SK-MEL-5 (cell line): ENCODE measurements around the gene TEKT5. TPM values are rescaled to one million over a fixed set of nuclear protein-coding genes. Genes with fewer than 3 reads are reported as not detected.

Source experiments
- DNase-seq: peaks from one replicate; pipeline ENCODE4 v3.0.0-alpha.2; 2016; ENCODE audit warnings: low read depth, low spot score
- in situ Hi-C: cut with HindIII; loops from 2 replicates; pipeline ENCODE4 v1.10.0; 2016; ENCODE audit warnings: low sequenced_read_pairs, high pct_unique_total_duplicates, low pct_unique_long_range_greater_than_20kb
- total RNA-seq: library from RNA; depleted of rRNA; stranded (reverse); fragments of >200 nt; shearing (Covaris generic); gene quantifications from 2 replicates; pipeline ENCODE4 v1.2.3, GENCODE V29; 2014

TEKT5 gene
- total RNA-seq, 1 experiment from 2014 or later: 1.4 TPM

DNA sequence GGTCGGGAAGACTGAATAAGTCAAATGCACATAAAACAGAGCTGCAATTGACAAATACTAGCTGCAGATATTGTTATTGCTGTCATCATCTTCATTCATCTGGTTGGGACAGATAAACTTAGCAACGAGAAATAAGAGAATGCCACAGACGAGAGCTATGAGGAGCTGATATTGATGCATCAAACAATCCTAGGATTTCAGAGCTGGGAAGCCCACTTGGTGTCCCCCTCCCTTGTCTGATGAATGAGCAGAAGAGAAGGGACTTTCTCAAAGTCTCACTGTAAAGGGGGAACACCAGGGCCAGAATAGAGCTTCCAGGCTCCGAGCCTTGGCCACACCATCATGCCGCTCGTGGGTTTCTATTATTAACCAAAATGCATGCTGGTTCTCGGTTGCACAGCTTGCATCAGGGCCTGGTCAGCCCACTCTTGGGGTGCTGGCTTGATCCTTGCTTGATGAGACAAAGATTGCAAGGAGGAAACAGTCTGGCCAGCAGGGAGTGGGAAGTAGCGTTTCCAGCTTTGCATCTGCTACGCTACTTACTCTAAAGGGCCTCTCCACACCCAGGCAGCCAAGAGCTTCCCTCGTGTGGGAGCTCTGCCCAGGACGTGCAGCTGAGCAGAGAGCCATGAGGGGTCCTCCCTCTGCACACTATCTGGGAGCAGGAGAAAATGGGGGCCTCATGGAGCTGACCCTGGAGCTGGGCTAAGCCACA is 85.9 kb downstream of the TEKT5 start:
- no peak for DNase-seq
- in situ Hi-C loops: no loop called here

DNA sequence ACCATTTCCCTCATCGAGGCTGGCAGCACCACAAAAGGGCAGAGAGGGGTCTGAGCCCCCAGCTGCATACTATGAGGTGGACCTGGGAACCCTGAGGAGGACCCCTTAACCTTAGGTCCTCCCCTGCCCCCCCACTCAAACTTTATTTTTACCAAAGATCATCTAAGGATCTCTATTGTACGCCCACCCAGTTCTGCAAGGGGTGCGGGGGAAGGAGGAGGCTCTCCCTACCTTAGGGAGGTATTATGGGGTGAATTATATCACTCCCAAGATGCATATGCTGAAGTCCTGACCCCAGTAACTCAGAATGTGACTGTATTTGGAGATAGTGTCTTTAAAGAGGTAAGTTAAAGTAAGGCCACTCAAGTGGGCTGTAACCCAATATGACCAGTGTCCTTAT is 87.6 kb downstream of the TEKT5 start:
- DNase-seq: no peak
- in situ Hi-C loops: no loop called here

DNA sequence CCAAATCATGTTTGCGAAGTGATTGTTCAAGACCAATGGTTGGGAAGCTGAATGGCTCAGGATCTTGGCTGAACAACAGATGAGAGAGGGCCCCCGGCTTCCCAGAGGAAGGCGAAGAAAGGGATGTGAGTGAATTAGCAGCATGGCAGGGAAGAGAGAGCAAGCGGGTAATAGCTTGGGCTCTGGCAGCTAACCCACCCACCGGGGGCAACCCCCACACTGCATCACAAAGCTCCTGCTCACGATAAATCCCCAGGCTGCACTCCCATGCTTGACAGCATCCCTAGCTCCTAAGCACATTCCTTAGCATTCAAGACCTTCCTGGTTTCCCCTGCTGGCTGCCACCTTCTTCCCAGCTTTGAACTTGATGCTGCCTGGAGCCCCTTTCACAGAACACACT is 88.1 kb downstream of the TEKT5 start:
- in situ Hi-C loops: no loop called here
- no peak for DNase-seq

DNA sequence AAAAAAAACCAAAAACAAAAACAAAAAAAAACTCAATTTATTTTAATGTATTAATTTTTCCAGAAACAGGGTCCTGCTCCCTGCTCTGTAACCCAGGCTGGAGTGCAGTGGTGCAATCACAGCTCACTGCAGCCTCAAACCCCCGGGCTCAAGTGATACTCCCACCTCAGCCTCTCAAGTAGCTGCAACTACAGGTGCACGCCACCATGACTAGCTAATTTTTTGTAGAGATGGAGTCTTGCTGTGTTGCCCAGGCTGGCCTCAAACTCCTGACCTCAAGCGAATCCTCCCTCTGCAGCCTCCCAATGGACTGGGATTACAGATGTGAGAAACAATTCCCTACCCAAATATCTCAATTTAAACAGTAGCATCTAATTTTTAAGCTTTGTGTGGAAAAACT is 89.1 kb downstream of the TEKT5 start:
- DNase-seq: no peak
- in situ Hi-C loops: no loop called here

DNA sequence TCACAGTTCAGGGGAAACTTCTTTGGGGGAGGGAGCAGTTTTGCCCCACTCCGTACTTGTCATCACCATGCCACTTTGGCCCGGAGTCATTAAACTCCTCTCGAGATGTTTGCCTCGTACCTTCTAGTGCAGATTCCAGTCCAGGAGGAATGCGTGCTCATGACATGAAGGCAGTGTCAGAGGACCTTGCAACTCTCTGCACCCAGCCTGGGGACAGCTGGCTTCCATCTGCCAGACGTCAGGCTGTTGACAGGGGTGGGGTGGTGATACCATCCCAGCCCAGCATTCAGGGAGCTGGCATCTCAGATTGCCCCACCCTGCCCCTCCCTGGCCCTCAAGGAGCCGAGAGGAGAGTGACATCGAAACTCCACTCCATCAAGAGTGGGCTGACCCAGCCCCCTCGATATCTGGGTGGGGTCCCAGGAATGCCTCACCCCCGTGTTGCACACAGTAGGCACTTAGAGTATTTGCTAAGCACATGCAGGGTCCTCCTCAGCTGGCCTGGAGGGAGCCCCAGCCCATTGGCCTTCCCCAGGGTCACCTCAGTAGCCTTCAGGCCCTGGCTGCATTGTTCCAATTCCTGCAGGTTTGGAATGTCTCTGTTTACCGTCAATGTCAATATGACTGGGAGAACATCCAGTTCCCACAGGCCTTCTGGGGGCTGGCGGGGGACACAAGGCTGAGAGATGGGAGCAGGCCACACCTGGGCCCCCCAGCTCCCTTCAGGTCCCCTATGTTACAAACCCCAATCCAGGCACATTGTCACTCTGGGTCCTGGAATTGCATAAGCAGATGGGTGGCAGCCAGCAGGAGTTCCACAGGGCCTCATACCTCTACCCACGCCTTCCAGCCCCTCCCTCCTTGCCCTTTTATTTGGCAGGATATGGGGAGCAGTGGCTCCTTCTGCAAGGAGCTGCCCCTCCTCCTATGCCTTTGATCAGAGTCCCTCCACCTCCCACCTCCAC is 93.0 kb downstream of the TEKT5 start:
- DNase-seq: no peak
- in situ Hi-C loops: no loop called here

DNA sequence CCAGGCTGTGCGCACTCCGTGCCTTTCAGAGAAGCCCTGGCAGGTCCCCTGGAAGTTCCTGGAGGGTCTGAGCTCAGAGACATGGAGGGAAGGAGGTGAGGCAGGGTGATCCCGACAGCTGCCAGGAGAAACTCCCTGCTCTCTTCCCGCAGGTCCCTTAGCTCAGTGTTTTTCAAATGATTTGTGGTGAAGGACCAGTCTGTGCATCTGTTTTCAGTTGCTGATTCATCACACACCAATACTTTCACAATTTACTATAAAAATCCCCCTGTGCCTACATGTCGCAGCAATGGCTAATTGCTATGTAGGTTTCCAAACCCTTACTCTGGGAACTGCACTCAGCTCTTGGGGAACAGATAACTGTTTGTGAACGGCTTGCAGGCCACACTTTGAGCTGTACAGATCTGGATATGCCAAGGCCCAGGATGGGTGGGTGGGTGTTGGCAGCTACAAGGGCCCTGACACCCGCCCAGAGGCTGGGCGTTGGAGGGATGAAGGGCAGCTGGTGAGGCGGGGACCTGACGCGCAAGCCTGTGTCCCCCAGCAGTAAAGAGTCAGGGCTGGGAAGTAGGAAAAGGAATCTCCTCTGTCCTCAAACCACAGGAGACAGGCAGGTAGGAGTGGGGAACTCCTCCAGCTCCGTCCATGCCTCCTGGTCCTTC is 93.8 kb downstream of the TEKT5 start:
- no peak for DNase-seq
- in situ Hi-C loops: no loop called here

DNA sequence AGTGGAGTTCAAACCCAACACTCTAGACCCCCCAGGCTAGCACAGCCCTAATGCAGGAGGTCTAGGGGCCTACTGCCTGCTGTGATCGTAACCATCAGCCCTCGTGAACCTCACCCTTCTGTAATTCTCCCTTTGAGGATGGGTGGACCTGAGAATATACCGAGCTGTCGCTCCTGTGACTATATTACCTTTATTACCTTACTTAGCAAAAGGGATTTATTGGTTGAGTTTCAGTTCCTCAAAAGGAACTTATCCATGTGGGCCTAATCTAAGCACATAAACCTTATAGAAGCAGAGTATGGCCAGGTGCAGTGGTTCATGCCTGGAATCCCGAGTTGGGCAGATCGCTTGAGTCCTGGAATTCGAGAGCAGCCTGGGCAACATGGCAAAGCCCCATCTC is 95.1 kb downstream of the TEKT5 start:
- no peak for DNase-seq
- in situ Hi-C loops: loop anchor here (25.0 kb wide), 1 partner anchor 138 kb away; the partner anchor contains the start of gene NUBP1

DNA sequence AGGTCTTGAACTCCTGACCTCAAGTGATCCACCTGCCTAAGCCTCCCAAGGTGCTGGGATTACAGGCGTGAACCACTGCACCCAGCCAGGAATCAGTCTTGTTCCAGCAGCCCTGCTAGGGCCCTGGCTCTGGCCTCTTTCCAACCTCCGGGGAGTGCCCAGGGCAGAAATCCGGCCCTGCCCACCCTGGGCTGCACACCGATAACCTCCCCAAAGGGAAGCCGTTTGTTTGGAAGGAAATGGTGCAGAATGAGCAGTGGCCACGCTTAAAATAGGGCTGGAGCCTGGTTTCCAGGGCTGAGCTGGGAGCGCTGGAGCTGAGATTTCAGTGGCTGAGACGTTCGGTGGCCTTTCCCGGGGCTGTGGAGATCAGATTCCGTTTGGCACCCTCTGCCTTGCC is 96.6 kb downstream of the TEKT5 start:
- no peak for DNase-seq
- in situ Hi-C loops: loop anchor here (25.0 kb wide), 1 partner anchor 139 kb away; the partner anchor contains the start of gene NUBP1

DNA sequence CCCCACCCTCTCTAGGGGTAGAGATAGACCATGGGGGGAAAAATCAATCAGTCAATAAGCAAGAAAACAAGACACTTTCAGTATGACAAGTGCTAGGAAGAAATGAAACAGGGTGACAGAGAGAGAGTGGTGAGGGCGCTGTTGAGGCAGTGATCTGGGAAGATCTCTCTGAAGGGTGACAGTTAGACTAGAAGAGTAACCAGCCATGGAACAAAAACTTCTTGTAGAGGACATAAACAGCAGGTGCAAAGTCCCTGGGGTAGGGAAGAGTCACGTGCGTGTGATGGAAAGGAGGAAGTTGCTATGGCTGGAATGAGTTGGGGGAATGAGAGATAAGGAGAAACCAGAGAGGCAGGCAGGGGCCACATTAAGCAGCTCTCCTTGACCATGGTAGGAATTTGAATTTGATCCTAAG is 97.5 kb downstream of the TEKT5 start:
- DNase-seq: no peak
- in situ Hi-C loops: loop anchor here (25.0 kb wide), 1 partner anchor 140 kb away; the partner anchor contains the start of gene NUBP1

DNA sequence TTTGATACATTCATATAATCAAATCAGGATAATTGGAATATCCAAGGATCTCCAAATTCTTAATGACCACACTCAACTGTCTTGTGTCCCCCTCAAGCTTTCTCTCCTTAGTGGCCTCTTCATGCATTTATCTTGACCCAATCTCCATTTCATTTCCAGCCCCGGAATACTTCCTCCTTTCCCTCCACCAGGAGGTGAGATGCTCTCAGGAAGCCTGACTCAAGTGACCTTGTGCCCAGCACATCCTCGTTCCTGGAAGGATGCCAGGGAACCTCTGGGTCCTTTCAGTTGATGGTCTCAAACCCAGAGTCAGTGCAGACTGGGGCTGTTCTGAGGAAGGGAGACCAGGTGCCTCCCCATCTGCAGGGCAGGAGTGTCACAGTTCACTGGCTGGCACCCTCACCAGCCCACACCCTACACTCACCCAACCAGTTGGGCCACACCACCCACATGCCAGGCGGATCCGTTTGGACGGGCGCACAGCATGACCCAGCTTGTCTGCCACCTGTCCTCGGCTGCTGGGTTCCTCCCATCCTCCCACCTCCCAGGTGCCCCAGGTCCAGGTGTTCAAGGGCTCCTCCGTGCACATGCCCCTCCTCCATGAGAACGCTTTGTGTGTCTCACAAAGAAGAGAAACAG is 100.3 kb downstream of the TEKT5 start:
- no peak for DNase-seq
- in situ Hi-C loops: loop anchor here (25.0 kb wide), 1 partner anchor 143 kb away; the partner anchor contains the start of gene NUBP1

DNA sequence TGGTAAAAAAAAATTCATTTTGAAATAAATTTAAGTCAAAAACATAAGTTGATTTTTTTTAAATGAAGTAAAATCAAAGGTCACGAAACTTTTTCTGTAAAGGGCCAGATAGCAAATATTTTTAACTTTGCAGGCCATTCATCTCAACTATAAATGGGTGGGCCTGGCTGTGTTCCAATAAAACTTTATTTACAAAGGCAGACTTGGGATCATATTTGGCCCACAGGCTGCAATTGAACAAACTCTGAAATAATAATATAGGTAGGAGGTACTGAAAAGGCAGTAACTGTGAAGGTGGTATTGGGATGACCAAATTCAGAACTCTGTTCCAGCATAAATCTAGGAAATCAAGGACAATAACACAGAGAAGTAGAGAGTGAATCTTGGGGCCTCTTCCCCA is 102.1 kb downstream of the TEKT5 start:
- in situ Hi-C loops: loop anchor here (25.0 kb wide), 1 partner anchor 145 kb away; the partner anchor contains the start of gene NUBP1
- no peak for DNase-seq

DNA sequence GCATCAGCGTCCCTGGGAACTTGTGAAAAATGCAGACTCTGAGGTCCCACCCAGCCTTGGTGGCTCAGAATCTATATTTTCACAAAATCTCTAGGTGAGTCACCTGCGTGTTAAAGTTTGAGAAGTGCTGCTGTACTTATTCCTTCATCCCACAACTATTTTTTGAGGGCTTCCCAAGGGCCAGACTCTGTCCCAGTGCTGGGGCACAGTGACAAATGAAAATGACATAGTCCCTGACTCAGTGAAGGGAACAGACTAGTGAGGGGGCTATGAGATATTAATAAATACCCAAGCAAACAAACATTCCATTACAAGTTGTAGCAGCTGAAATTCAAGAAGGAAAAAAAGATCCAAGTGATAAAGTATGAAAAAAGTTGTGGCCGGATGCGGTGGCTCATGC is 104.4 kb downstream of the TEKT5 start:
- in situ Hi-C loops: loop anchor here (25.0 kb wide), 1 partner anchor 147 kb away; the partner anchor contains the start of gene NUBP1
- no peak for DNase-seq

DNA sequence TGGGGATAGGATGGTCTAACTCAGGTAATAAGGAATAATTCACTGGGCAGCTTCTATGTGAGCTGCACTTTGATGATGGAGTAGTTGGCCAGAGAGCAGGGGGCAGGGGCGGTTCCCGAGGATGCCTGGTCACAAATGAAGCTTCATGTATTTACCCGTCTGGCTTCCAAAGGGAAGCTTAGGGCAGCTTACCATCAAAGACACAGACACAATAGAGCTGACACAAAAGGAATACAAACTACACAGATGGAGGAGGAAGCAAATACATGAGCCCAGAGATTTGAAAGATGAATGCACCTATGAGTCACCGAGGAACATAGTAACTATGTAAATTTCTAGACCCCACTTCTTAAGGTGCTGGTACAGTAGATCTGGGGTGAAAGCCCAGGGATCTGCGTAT is 105.6 kb downstream of the TEKT5 start:
- in situ Hi-C loops: loop anchor here (25.0 kb wide), 1 partner anchor 148 kb away; the partner anchor contains the start of gene NUBP1
- DNase-seq: no peak

DNA sequence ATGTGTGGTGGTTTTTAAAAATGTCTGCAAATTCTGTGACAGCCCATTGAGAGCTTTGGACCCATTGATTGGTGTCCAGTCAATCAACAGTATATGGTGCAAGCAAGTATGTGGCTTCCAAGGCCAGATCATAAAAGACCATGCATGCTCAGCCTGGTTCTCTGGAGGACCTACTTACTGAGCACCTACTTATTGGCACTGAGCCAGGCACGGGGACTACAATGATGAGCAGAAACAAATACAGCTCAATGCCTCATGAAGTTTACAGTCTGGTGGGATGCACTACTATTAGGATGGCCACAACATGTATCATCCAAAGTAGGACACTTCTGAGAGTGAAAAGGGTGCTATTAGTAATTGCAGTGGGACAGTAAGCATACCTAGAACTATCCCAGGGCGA is 107.1 kb downstream of the TEKT5 start:
- no peak for DNase-seq
- in situ Hi-C loops: loop anchor here (25.0 kb wide), 1 partner anchor 150 kb away; the partner anchor contains the start of gene NUBP1

DNA sequence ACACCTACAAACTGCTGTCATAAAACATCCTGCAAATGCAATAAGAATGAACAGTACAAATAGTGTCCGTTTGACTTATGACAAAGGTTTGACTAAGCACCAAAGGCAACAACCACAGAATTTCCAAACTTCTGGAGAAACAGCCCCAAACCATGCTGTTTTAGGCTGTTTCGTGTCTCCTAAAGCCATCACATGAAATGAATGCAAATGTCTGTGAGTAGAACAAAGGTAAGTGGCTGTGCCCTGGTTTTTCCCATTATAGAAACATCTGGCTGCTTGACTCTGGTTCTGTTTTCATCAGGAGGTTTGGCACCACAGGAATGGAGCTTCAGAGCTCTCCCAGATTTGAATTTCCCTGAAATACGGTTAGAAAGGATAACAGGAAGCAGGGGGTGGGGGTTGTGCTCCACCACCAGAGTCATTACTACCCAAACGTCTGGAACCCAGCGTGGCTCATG is 109.7 kb downstream of the TEKT5 start:
- no peak for DNase-seq
- in situ Hi-C loops: loop anchor here (25.0 kb wide), 1 partner anchor 152 kb away; the partner anchor contains the start of gene NUBP1

DNA sequence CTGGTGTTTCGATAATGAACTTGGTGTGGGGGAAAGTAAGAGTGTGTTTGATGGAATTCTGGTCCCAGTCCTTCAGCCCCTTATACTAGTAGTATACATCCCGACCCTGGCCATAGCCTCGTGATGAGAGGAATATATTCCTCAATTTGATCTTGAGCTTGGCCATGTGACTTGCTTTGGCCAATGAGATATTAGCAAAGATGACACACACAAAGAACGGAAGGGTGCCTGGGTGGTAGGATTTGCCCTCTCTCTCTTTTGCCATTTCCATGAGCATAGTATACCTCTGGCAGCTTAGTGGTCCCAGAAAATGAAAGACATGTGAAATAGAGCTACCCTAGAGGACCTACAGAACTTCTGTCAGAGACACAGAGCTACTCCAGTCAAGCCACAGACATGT is 111.5 kb downstream of the TEKT5 start:
- in situ Hi-C loops: loop anchor here (25.0 kb wide), 1 partner anchor 154 kb away; the partner anchor contains the start of gene NUBP1
- DNase-seq: no peak

DNA sequence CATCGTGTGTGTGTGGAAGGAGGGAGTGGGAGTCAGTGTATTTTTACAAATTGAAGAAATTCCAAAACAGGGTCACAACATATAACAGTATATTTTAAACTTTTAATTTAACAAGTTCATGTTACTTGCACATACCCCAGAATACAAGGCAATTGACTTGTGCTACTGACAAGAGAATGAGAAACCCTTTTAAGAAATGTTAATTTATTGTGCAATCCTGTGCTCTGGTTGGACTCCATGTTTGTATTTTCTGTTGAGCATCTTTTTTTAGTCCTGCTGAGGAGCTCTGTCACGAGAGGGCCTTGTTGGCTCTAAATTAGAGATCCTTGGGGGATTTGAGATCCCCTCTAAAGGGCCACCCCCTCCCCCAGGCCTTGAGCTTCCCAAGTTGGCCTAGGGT is 113.2 kb downstream of the TEKT5 start:
- in situ Hi-C loops: loop anchor here (25.0 kb wide), 1 partner anchor 156 kb away; the partner anchor contains the start of gene NUBP1

More for the DNA sequence above, 113.2 kb downstream of the TEKT5 start:
- no peak for DNase-seq
